Measurements from ENCODE around the gene RAB40A. TPM values are rescaled to one million over a fixed set of nuclear protein-coding genes. Genes with fewer than 3 reads are reported as not detected.
A peak's percentile ranks its signal among the peaks of the same experiment; 100 is the strongest.

RAB40A gene
- total RNA-seq, 4 donors from 2014 or later: not detected

DNA sequence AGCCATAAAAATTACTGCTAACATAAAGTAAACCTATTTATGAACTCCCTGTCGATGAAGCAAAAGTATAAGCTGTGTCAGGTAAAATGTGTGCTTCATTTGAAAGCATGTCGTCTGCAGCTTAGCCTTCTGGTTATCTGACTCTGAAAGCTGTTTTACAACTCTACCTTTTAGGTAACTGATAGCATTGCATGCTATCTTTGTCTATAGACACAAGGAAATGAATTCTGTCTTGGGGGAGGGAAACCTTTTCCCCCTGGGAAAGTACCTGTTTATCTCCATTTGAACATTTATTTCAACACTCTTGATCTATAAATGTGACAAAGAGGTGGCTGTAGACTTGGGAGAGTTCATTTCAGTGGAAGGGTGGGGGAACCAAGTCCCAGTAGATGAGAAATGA, 51.4 kb downstream of the RAB40A start:
- in situ Hi-C loops (cut with MboI; ENCODE audit: low sequenced_read_pairs in 4 of 4): loop anchor here (10.0 to 25.0 kb wide), 3 partner anchors 131 to 256 kb away; partner anchors contain the start of genes TCEAL7 (in 3 of the 4) and BEX4 (in 1 of the 4)
- H3K27ac ChIP-seq: no peak overlapping the region
- H3K9me3 ChIP-seq: no peaks in the 10 kb centered on the region
- H3K36me3 ChIP-seq: no peaks in the 10 kb centered on the region
- intact Hi-C loops (cut with DNase I; ENCODE audit: low total_unique reads): no loop called here
- H3K4me3 ChIP-seq: no peak overlapping the region
- ATAC-seq (no peak), DNase-seq (no peak)
- H3K4me1 ChIP-seq: no peaks in the 10 kb centered on the region
- TF ChIP-seq CTCF (IDR thresholded peaks at IDR 0.05 in 4 of 5, conservative IDR thresholded peaks at IDR 0.05 in 1 of 5) (no peak), POLR2A (IDR thresholded peaks at IDR 0.05) (no peak)
- H3K27me3 ChIP-seq: no peaks in the 10 kb centered on the region

GRCh38 chrX:103467156-103467555, 52.1 kb downstream of the RAB40A start:
- Histone ChIP-seq H3K9me3 (no peaks in the 10 kb centered on the region), H3K4me1 (no peaks in the 10 kb centered on the region), H3K36me3 (no peaks in the 10 kb centered on the region), H3K27me3 (no peaks in the 10 kb centered on the region), H3K4me3 (no peak overlapping the region), H3K27ac (no peak overlapping the region)
- ATAC-seq (no peak), DNase-seq (no peak)
- in situ Hi-C loops (cut with MboI; ENCODE audit: low sequenced_read_pairs in 4 of 4) (loop anchor here (10.0 to 25.0 kb wide), 3 partner anchors 130 to 255 kb away; partner anchors contain the start of genes TCEAL7 (in 3 of the 4) and BEX4 (in 1 of the 4)), intact Hi-C loops (cut with DNase I; ENCODE audit: low total_unique reads) (no loop called here)
- TF ChIP-seq CTCF (IDR thresholded peaks at IDR 0.05 in 4 of 5, conservative IDR thresholded peaks at IDR 0.05 in 1 of 5) (no peak), POLR2A (IDR thresholded peaks at IDR 0.05) (no peak)

- Histone ChIP-seq H3K9me3 (no peaks in the 10 kb centered on the region), H3K4me3 (peak overlapping the region in 2 of 4 donors; percentile 19 to 26), H3K4me1 (no peaks in the 10 kb centered on the region), H3K27me3 (no peaks in the 10 kb centered on the region), H3K36me3 (no peaks in the 10 kb centered on the region), H3K27ac (no peak overlapping the region)
- peak in 4 of 5 experiments; percentile 18 to 60 (median 43) for TF ChIP-seq CTCF (IDR thresholded peaks at IDR 0.05 in 4 of 5, conservative IDR thresholded peaks at IDR 0.05 in 1 of 5)
- no peak for TF ChIP-seq POLR2A (IDR thresholded peaks at IDR 0.05)
- intact Hi-C loops (cut with DNase I; ENCODE audit: low total_unique reads) (loop anchor here (1.0 to 2.0 kb wide), 2 partner anchors 121 to 254 kb away; no protein-coding TSS in a partner anchor), in situ Hi-C loops (cut with MboI; ENCODE audit: low sequenced_read_pairs in 4 of 4) (loop anchor here (10.0 to 25.0 kb wide), 3 partner anchors 127 to 252 kb away; partner anchors contain the start of genes TCEAL7 (in 3 of the 4) and BEX4 (in 1 of the 4))
- ATAC-seq (peak; percentile 52 to 64), DNase-seq (peak; percentile 5 to 29)
These were observed 54.5 kb downstream of the RAB40A start for GRCh38 chrX:103464774-103465117.

- Histone ChIP-seq H3K36me3 (no peaks in the 10 kb centered on the region), H3K27ac (no peak overlapping the region), H3K4me1 (no peaks in the 10 kb centered on the region), H3K4me3 (peak overlapping the region in 2 of 4 donors; percentile 19 to 26), H3K27me3 (no peaks in the 10 kb centered on the region), H3K9me3 (no peaks in the 10 kb centered on the region)
- DNase-seq: no peak
- intact Hi-C loops (cut with DNase I; ENCODE audit: low total_unique reads): loop anchor here (1.0 to 2.0 kb wide), 2 partner anchors 121 to 253 kb away; no protein-coding TSS in a partner anchor
- in situ Hi-C loops (cut with MboI; ENCODE audit: low sequenced_read_pairs in 4 of 4): loop anchor here (10.0 to 25.0 kb wide), 3 partner anchors 127 to 252 kb away; partner anchors contain the start of genes TCEAL7 (in 3 of the 4) and BEX4 (in 1 of the 4)
- TF ChIP-seq POLR2A (IDR thresholded peaks at IDR 0.05) (no peak), CTCF (IDR thresholded peaks at IDR 0.05 in 4 of 5, conservative IDR thresholded peaks at IDR 0.05 in 1 of 5) (peak in 2 of 5 experiments; percentile 8 to 25)
- ATAC-seq: peak in 1 of 2 donors; percentile 49
These were observed 55.1 kb downstream of the RAB40A start for GRCh38 chrX:103464072-103464773.

Data from gastrocnemius medialis (tissue), 4 donors.